ENCODE measurements around the gene CAPN12.

The CAPN12 gene

GRCh38 chr19:38726761-38727301, 17.4 kb downstream of the CAPN12 start:
- DNase-seq (ENCODE audit: low read depth in 3 of 3) = no peak

GRCh38 chr19:38726284-38726673, 18.0 kb downstream of the CAPN12 start:
- DNase-seq (ENCODE audit: low read depth in 3 of 3) = no peak

- no peak for DNase-seq (ENCODE audit: low read depth in 3 of 3)
Measured at GRCh38 chr19:38725469-38726283, 18.6 kb downstream of the CAPN12 start.

- no peak for DNase-seq (ENCODE audit: low read depth in 3 of 3)
Measured at GRCh38 chr19:38723990-38724854, 20.1 kb downstream of the CAPN12 start.

GRCh38 chr19:38723606-38723965, 20.7 kb downstream of the CAPN12 start:
- no peak for DNase-seq (ENCODE audit: low read depth in 3 of 3)

- no peak for DNase-seq (ENCODE audit: low read depth in 3 of 3)
Measured at GRCh38 chr19:38722947-38723605, 21.2 kb downstream of the CAPN12 start.

- no peak for DNase-seq (ENCODE audit: low read depth in 3 of 3)
Measured at GRCh38 chr19:38721979-38722773, 22.1 kb downstream of the CAPN12 start.

- DNase-seq (ENCODE audit: low read depth in 3 of 3) = no peak
Measured at GRCh38 chr19:38721496-38721895, 22.8 kb downstream of the CAPN12 start.

- no peak for DNase-seq (ENCODE audit: low read depth in 3 of 3)
Measured at GRCh38 chr19:38720559-38721236, 23.6 kb downstream of the CAPN12 start.

GRCh38 chr19:38719761-38720558, 24.3 kb downstream of the CAPN12 start:
- DNase-seq (ENCODE audit: low read depth in 3 of 3) = no peak

- no peak for DNase-seq (ENCODE audit: low read depth in 3 of 3)
Measured at GRCh38 chr19:38718747-38719543, 25.3 kb downstream of the CAPN12 start.

GRCh38 chr19:38717855-38718254, 26.4 kb downstream of the CAPN12 start:
- no peak for DNase-seq (ENCODE audit: low read depth in 3 of 3)

GRCh38 chr19:38717051-38717450, 27.2 kb downstream of the CAPN12 start:
- no peak for DNase-seq (ENCODE audit: low read depth in 3 of 3)

- DNase-seq (ENCODE audit: low read depth in 3 of 3) = no peak
Measured at GRCh38 chr19:38715555-38715954, 28.7 kb downstream of the CAPN12 start.

- DNase-seq (ENCODE audit: low read depth in 3 of 3) = no peak
Measured at GRCh38 chr19:38714354-38714778, 29.9 kb downstream of the CAPN12 start.

- DNase-seq (ENCODE audit: low read depth in 3 of 3) = no peak
Measured at GRCh38 chr19:38713865-38714264, 30.4 kb downstream of the CAPN12 start.

GRCh38 chr19:38713227-38713649, 31.0 kb downstream of the CAPN12 start:
- no peak for DNase-seq (ENCODE audit: low read depth in 3 of 3)

- no peak for DNase-seq (ENCODE audit: low read depth in 3 of 3)
Measured at GRCh38 chr19:38712161-38712748, 32.0 kb downstream of the CAPN12 start.

- no peak for DNase-seq (ENCODE audit: low read depth in 3 of 3)
Measured at GRCh38 chr19:38711726-38712153, 32.5 kb downstream of the CAPN12 start.
